ENCODE results near the gene CRELD1.

CRELD1 gene

DNA sequence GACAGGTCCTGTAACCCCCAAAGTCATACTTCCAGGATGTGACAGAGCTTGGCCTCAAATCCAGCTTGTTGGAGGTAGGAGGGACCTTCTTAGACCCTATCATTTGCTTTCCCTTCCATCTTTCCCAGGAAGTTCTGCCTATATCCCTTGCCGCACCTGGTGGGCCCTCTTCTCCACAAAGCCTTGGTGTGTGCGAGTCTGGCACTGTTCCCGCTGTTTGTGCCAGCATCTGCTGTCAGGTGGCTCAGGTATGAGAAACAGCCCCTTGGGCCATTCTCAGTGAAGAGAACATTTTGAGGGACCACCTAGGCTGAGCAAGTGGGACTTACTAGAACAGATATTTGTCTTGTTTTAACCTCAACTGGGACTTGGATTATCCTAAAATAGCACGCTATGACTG lies 29.7 kb upstream of the CRELD1 start:
- H3K4me3 ChIP-seq (ENCODE audit: low read depth, low read length), result no peak overlapping the region

DNA sequence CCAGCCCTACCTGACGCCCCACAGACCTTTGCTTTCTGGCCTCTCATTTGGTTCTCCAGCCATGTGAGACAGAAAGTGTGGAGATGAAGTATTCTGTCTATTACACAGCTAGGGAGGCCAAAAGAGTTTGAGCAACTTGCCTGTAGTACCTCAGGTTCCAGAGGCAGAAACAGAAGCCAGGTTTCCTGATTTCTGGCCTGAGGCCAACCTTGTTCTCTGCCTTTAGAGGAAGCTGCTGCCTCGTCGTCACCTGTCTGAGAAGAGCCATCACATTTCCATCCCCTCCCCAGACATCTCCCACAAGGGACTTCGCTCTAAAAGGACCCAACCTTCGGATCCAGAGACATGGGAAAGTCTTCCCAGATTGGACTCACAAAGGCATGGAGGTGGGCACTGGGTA lies 27.2 kb upstream of the CRELD1 start:
- no peak overlapping the region for H3K4me3 ChIP-seq (ENCODE audit: low read depth, low read length)

DNA sequence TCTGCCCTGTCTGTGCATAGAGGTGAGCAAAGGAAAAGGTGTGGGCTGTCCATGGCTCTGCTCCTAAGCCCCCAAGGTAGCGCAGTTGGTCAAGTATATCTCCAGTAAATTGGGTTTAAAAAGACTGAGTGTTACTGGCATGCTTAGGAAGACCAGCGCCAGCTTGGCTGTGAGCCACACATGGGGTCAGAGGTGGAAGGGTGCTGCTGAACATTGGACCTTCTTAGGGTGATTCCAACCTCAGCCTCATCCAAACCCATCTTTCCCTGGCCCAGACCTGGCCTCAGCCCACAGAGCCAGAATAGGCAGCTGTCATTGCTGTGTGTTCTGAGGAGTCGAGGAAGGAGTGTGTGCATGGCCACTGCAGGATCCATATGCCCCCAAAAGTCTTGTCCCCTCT lies 25.3 kb upstream of the CRELD1 start:
- no peak overlapping the region for H3K4me3 ChIP-seq (ENCODE audit: low read depth, low read length)

DNA sequence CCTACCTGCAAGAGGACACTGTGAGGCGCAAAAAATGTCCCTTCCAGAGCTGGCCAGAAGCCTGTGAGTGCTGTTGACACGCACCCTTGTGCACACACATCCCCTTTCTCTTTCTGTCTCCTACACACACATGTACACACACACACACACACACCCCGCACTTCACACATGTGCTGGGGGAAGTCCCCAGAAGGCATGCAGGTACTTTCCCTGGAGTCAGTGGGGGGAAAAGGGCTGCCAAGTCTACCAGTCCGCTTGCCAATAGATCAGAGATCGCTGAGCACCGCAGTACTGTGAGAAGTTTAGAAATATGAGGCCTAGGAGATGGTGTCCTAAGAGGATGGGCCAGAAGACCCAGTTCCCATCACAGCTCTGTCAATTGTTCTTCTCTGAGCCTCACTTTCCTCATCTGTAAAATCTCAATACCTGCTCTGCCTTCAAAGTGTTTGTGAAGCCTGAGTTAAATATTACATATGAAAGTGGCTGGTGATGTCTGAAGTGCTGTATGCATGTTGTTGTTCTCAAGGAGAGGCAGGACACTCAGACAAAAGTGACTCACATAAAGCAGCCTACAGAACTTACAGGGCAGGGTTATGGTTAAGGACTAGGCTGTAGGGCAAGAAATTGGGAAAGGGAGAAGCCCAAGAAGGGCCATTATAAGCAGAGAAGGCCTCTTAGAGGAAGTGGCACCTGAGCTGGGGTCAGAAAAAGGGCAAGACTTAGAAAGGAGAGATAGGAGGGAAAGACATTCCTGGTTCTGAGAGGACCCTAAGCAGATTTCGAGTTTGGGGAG lies 24.2 kb upstream of the CRELD1 start:
- no peak overlapping the region for H3K4me3 ChIP-seq (ENCODE audit: low read depth, low read length)

DNA sequence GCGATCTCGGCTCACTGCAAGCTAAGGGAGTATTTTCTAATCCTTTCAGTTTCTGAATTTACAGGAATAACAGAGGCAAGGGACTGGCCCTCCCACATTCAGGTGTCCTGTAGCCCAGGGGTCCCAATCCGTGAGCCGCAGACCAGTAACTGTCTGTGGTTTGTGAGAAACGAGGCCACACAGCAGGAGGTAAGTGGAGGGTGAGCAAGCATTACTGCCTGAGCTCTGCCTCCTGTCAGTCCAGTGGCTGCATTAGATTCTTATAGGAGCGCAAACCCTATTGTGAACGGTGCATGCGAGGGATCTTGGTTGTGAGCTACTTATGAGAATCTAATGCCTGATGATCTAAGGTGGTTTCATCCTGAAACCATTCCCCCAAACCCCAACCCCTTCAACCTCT lies 21.8 kb upstream of the CRELD1 start:
- no peak overlapping the region for H3K4me3 ChIP-seq (ENCODE audit: low read depth, low read length)

DNA sequence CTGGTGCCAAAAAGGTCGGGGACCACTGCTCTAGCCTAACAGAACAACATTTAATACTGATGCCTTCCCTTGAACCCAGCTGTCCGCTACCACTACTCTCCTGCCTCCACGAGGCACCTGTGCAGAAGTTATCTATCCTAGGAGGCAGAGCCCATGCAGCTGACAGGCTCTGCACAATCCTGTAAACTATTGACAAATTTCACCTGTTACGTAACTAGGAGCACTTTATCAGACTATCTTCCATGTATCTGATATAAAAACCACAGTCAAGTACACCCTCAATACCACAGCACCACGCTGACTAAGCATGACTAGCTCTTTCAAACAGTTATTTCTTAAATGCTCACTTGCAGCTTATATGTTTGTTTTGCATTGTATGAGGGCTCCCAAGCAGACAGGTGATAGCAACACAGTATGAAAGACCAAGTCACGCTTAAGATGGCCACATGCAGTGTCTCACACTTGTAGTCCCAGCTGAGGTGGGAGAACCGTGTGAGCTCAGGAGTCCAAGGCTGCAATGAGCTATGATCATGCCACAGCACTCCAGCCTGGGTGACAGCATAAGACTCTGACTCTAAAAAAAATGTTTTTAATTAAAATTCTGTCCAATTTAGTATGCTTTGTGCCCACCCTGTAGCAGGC lies 21.2 kb upstream of the CRELD1 start:
- no peak overlapping the region for H3K4me3 ChIP-seq (ENCODE audit: low read depth, low read length)

DNA sequence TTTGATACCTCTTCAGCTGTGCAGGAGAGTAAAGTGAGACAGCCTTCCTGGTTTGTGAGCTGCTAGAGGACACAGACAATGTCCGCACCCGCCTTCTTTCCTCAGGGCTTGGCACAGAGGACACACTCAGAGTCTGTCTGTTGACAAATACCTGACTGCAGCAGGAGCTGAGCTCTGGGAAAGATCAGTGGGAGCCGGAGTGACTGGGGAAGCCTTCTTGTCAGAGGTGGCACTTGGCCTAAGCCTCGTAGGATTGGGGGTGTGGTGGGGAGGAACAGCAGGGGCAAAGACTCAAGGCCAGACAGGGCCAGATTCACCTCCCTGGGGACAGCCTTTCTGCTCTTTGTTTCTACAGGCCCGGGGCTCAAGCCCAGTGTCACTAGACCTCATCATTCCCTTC lies 20.0 kb upstream of the CRELD1 start:
- no peak overlapping the region for H3K4me3 ChIP-seq (ENCODE audit: low read depth, low read length)

DNA sequence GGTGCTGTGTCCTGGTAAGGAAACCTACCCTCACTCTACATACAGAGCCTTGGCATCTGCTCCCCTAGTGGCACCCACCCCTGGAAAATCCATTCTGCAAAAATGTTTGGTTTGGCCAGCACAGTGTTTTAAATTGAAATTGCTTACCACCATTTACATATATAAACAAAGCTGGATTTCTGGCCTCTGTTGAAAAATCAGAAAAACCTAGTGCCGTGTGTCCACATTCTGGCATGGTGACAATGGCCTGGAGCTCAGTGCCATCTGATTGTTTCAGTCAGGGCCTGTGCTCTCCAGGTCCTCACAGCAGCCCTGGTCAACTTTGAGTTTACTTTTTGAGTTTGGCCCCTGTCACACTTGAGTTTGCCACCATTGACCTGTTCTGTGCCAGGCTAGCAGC lies 19.6 kb upstream of the CRELD1 start:
- no peak overlapping the region for H3K4me3 ChIP-seq (ENCODE audit: low read depth, low read length)

DNA sequence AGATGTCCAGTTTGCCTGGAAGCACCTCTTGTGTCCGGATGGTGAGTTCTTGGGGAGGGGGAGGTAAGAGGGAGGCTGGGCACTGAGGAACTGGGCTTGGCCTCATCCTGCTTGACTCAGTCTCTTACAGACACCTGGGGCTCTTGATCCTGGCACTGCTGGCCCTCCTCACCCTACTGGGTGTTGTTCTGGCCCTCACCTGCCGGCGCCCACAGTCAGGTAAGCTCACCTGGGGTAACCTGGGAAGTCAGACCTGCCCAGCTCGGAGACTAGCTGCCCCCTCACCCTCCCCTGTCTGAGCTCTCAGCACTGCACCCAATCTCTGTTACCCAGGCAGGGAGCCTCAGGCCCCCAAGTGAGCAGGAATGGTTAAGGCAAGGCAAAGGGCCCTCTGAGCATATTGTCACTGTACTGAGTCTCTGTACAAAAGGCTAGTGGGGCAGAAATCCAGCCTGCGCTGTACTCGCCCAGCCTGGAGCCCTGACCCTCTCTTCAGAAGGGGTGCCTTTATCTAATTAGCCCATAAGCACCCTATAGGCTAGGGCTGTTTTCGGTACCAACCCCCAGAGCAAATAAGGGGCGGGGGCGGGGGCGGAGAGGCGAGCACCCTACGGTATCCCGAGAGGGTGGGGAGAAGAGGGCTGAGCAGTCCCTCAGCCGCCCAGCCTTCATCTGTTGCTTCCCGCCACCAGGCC lies 18.9 kb upstream of the CRELD1 start:
- peak overlapping the region; percentile 58 for H3K4me3 ChIP-seq (ENCODE audit: low read depth, low read length)

DNA sequence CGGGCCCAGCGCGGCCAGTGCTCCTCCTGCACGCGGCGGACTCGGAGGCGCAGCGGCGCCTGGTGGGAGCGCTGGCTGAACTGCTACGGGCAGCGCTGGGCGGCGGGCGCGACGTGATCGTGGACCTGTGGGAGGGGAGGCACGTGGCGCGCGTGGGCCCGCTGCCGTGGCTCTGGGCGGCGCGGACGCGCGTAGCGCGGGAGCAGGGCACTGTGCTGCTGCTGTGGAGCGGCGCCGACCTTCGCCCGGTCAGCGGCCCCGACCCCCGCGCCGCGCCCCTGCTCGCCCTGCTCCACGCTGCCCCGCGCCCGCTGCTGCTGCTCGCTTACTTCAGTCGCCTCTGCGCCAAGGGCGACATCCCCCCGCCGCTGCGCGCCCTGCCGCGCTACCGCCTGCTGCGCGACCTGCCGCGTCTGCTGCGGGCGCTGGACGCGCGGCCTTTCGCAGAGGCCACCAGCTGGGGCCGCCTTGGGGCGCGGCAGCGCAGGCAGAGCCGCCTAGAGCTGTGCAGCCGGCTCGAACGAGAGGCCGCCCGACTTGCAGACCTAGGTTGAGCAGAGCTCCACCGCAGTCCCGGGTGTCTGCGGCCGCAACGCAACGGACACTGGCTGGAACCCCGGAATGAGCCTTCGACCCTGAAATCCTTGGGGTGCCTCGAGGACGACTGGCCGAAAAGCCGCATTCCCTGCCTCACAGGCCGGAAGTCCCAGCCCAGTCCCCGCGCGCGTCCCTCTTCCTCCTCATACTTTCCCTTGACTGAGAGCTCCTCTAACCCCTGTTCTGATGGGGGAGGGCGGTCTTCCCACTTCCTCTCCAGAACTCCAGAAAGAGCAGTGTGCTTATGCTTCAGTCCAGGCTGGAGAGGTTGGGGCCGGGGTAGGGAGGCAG lies 18.1 kb upstream of the CRELD1 start:
- peak overlapping the region; percentile 58 for H3K4me3 ChIP-seq (ENCODE audit: low read depth, low read length)

DNA sequence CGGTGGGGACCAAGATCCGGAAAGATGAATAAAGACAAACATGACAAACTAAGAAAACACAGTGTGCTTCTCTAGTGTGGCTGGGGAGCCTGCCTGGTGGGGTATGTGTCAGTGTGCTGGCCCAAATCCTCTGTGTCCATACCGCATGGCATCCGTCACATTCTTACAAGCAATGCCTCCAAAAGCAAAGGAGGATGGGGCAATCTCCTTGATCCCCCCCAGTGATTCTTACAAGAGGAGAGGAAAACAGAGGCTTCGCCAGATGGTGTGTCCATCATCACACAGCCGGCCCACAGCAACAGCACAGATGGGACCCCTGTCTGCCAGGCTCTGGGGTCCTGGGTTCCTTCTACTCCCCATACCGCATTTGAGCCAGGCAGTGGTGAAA lies 17.3 kb upstream of the CRELD1 start:
- H3K4me3 ChIP-seq (ENCODE audit: low read depth, low read length), result no peak overlapping the region

DNA sequence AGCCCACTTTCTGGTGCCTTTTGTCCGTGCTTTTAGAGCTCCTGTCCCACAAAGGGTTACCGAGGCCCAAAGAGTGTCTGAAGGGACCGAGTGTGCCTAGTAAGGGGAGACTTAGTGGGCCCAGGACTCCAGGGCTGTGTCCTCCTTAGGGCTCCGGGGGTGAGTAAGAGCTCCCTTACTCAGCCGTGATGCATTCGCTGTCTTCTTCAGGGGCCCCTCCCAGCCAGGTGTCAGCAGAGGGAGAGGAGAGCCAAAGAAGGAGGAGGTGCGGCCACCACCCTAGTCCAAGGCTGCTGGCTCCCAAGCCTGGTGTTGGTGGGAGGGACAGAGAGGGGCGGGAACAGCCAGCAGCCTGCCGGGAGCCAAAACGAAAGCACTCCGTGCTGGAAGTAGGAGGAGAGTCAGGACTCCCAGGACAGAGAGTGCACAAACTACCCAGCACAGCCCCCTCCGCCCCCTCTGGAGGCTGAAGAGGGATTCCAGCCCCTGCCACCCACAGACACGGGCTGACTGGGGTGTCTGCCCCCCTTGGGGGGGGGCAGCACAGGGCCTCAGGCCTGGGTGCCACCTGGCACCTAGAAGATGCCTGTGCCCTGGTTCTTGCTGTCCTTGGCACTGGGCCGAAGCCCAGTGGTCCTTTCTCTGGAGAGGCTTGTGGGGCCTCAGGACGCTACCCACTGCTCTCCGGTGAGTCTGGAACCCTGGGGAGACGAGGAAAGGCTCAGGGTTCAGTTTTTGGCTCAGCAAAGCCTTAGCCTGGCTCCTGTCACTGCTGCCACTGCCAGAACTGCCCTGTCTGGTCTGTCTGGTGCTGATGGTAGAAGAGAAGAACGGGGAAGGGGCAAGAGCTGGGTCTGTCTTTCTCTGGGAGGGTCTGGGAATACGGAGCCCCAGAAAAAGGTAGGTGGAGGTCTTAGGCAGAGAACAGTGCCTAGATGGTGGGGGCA lies 16.6 kb upstream of the CRELD1 start, which contains the start of gene IL17RC:
Gene IL17RC (plus strand): TSS at position 365 of the 947 bp plus-strand sequence. CDS start 218 bp downstream, at position 583.
- peak within 1 kb of the TSS; percentile 58 for H3K4me3 ChIP-seq (ENCODE audit: low read depth, low read length)

DNA sequence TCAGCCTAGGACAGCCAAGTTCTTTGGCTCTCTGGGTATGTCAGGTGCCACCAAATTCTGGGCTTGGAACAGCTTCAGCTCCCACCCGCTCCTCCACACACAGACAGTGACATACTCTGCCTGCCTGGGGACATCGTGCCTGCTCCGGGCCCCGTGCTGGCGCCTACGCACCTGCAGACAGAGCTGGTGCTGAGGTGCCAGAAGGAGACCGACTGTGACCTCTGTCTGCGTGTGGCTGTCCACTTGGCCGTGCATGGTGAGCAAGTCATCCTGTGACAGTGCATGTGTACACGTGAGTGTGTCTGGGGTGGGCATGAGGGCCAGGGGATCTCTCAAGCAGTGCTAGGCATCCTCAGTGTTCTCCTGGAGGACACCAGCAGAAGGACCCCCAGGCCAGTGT lies 15.8 kb upstream of the CRELD1 start:
- H3K4me3 ChIP-seq (ENCODE audit: low read depth, low read length), result no peak overlapping the region

DNA sequence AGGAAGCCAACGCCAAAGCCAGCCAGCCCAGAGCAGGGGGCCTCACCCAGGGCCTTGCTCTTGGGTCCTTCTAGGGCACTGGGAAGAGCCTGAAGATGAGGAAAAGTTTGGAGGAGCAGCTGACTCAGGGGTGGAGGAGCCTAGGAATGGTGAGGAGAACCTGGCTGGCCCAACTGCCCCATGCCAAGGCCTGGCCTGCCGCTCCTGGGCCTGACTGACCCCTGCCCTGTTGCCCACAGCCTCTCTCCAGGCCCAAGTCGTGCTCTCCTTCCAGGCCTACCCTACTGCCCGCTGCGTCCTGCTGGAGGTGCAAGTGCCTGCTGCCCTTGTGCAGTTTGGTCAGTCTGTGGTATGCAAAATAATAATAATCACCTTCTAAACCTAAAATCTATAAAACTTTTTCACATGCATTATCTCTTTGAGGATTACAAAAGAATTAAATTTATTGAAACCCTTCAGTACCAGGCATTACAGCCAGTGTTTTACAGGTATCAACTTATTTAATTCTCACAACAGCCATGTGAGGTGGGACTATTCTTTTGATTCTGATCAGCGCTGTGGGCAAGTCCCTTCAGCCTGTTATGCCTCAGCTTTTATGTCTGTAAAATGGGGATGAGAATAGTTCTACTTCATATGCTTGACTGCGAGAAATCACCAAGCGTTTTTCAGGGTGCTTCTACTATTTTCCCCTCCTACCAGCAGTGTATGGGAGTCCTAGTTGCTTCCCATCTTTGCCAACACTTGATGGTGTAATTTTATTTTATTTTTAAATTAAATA lies 15.2 kb upstream of the CRELD1 start:
- H3K4me3 ChIP-seq (ENCODE audit: low read depth, low read length), result no peak overlapping the region

DNA sequence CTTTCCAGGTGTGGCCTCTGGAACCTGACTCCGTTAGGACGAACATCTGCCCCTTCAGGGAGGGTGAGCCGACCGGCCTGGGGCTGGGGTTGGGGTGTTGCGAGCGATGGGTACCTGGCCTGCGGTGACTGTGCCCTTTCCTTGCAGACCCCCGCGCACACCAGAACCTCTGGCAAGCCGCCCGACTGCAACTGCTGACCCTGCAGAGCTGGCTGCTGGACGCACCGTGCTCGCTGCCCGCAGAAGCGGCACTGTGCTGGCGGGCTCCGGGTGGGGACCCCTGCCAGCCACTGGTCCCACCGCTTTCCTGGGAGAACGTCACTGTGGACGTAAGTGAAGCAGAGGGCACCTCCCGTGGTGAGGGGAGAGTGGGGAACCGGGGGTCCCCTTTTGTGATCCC lies 5.5 kb upstream of the CRELD1 start:
- no peak overlapping the region for H3K4me3 ChIP-seq (ENCODE audit: low read depth, low read length)

DNA sequence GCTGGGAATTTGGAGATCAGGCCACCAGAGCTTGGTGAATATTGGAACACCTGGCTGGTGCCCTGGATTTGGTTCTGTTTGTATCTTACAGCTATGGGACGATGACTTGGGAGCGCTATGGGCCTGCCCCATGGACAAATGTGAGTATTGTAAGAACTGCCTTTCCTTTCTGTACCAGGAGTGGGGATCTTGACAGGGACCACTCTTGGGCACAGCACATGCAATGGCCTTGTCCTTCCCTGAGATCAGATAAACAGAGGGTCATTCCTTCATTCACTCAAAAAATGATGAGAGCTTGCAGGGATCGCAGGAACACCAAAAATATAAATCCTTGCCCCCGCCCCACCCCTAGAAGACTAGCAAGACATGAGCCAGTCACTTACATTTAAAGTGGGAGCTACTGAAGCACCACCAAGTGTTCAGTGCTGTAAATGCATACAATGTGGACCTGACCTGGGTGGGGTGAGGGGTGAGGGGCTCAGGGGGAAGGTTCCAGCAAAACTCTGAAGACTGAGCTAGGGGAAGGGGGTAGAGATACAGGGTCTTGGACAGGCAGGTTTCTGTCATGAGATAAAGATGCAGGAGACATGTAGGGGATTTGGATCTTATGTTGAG lies 2.7 kb upstream of the CRELD1 start:
- no peak overlapping the region for H3K4me3 ChIP-seq (ENCODE audit: low read depth, low read length)

DNA sequence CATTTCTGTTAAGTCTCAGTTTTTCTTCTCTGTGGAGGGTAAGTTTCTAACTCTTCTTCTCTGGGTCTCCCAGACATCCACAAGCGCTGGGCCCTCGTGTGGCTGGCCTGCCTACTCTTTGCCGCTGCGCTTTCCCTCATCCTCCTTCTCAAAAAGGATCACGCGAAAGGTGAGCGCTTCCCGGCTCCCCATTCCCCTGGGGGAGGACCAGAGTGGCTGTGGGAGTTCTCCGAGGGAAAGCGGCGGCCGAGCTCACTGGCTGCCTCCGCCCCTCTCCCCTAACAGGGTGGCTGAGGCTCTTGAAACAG lies 1.1 kb upstream of the CRELD1 start:
- H3K4me3 ChIP-seq (ENCODE audit: low read depth, low read length), result peak overlapping the region; percentile 21

DNA sequence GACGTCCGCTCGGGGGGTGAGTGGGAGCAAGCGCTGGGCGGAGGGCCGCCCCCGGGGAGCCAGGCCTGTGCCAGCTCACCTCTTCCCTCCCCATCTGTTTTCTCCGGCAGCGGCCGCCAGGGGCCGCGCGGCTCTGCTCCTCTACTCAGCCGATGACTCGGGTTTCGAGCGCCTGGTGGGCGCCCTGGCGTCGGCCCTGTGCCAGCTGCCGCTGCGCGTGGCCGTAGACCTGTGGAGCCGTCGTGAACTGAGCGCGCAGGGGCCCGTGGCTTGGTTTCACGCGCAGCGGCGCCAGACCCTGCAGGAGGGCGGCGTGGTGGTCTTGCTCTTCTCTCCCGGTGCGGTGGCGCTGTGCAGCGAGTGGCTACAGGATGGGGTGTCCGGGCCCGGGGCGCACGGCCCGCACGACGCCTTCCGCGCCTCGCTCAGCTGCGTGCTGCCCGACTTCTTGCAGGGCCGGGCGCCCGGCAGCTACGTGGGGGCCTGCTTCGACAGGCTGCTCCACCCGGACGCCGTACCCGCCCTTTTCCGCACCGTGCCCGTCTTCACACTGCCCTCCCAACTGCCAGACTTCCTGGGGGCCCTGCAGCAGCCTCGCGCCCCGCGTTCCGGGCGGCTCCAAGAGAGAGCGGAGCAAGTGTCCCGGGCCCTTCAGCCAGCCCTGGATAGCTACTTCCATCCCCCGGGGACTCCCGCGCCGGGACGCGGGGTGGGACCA lies 632 bp upstream of the CRELD1 start:
- H3K4me3 ChIP-seq (ENCODE audit: low read depth, low read length), result peak overlapping the region; percentile 53

Measured in iPS-11a (cell line).